Measurements from ENCODE around the gene KTN1.

Gene KTN1

DNA sequence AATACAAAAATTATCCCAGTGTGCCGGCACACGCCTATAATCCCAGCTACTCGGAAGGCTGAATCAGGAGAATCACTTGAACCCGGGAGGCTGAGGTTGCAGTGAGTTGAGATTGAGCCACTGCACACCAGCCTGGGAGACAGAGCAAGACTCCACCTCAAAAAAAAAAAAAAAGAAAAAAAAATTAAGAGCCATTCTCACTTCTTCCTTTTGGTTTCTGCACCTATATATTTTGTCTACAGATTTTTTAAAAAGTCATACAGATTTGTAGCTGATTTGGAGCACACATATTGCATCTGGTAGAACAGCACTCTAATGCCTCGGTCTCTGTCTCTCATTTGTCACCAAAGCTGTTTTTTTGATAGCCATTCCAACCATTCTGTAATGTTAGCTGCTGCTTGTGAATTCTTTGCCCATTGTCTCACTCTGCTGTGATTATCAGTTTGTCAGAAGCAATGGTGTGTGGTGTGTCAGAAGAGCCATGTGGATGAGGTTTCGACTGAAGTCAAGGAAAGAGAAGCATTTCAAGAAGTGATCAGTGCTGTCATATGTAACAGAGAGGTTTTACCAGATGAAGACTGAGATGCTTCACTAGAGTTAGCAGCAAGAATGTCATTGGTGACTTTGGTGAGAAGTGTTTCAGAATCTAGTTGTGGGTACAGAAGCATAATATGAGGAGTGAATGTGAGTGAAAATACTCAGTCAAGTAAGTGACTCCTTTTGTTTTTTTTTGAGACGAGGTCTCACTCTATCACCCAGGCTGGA lies 8.7 kb upstream of the KTN1 start:
- no peak for DNase-seq (ENCODE audit: low read depth in 2 of 2)

DNA sequence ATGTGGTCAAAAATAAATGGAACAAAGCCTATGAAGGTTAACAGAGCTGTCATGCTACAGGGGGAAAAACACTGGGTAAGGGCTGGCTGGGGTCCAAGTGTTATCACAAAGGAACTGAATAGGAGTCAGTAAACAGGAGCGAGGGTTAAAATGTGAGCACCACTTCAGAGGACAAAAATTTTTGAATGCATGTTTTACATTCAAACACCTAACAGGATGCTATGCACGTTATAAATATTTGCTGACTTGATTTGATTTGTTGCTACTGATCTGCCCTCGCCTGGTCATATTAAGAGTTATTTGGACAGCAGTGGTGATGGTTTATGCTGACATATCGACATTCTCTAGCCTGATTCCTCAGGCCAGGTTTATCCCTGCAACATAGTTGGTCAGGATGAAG lies 7.4 kb upstream of the KTN1 start:
- DNase-seq (ENCODE audit: low read depth in 2 of 2): no peak

DNA sequence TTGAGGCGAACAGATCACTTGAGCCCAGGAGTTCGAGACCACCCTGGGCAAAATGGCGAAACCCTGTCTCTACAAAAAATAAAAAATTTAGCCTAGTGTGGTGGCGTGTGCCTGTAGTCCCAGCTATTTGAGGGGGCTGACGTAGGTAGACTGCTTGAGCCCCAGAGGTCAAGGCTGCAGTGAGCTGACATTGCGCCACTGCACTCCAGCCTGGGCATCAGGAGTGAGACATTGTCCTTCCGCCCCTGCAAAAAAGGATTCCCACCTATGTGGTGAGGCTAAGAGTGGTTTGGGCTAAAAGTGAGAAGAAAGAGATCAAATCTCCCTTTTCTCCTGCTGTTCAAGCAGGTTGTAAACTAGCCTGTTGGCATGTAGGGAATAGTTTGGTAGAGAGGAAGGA lies 5.0 kb upstream of the KTN1 start:
- no peak for DNase-seq (ENCODE audit: low read depth in 2 of 2)

DNA sequence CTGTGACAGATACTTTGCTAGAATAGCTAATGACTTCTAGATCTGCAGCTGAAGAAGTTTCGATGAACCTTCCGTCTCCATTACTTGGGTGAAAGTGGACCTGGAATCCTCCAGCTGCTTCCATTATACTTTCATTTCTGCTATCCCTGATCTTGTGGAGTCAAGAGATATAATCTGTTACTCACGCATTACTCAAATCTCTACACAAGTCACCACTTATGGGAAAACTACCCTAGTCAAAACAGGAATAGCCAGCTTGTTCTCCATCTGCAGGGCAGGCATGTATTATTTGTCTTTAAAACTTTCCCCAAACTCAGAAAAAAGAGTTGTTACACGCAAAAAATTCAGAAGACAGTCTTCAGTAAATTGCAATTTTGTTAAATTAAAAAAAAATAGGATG lies 2.8 kb upstream of the KTN1 start:
- no peak for DNase-seq (ENCODE audit: low read depth in 2 of 2)

DNA sequence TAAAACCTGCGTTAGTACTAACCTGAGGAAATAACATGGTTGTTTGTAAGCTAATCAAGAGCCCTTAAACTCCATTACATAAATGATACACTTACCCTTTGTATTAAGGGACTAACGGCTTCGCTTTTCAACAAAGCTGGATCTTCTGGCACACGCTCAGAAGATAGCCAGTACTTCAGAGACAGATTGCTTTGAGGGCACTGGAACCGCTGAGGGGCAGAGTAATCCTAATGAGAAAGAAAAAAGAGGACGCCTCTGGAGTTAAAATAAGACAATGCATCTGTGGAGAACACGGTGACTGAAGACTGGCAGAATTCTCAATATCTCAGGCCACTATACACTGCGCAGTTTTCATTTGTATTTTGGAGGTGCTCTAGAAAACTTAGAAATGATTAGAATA lies 1.5 kb upstream of the KTN1 start:
- DNase-seq (ENCODE audit: low read depth in 2 of 2): no peak

DNA sequence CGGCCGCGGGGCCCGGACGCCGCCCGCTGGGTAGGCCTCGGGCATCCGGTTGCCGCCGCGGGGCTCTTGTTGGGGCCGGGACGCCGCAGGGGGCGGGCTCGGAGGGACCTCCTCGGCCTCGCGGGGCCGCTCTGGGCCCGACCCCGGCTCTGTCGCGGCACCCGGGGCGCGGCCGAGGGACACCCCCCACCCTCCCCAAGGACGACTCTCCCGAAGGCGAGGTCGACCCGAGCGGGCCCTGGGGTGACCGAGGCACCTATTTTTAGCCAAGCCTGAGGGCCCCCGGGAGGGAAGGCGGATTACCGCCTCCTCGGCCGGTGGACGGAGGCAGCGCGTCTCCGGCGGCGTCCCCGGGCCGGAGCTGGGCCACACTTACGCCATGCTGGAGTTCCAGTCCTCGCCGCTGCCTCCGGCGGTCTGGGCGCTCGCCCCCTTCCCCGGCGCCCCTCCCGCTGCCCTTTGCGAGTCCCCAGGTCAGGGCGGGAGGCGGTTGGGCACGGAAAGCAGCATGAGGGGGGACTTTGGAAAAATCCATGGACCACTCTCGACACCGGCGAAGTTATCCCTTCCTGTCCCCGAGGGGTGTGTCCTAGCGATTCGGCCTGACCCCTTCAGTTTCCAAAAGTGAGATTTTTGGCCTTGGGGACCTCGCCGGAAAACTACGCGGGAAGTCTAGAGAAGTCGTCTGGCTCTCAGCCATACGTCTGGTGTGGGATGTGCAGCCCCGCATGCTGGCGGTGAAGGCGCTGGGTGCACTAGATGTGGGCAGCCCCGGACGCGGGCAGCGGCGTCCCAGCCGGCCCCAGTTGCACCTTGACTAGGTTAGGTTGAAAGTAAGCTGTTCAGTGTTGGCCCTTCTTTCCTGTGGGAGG lies 699 bp downstream of the KTN1 start:
- DNase-seq (ENCODE audit: low read depth in 2 of 2): peak; percentile 17 to 50

DNA sequence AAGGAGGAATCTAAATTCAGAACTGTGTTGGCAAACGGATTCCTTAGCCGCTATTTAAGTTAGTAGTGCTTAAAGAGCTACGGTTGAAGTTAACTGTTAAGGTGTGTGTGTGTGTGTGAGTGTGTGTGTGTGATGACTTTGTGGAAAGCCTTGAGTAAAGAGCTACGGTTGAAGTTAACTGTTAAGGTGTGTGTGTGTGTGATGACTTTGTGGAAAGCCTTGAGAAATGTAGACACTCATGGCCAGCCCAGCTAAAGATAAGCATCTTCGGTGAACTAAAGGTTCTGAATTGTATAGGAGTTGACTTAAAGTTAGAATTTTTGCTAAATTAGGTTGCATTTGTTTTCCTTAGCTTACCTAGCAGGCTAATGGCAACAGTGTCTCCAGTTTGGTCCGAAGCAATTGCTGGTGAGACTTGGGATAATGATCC lies 1.4 kb downstream of the KTN1 start:
- DNase-seq (ENCODE audit: low read depth in 2 of 2): no peak

DNA sequence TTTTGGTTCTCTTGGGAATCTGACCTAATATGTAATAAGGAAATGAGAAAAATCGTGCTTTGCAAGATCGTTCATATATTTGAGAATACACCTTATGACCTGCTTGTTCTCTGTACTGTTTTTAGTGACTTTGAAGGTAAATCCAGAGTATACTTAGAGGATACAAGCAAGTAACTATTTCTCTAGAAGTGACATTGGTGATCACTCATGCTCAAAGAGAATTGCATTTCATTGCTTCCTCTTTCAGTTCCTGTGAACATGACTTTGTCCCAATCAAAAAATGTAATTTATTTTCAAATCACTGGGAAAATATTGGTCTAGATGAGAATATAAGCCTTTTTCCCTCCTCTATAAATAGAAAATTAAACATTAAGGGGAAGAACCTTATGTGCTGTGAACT lies 2.7 kb downstream of the KTN1 start:
- DNase-seq (ENCODE audit: low read depth in 2 of 2): no peak

DNA sequence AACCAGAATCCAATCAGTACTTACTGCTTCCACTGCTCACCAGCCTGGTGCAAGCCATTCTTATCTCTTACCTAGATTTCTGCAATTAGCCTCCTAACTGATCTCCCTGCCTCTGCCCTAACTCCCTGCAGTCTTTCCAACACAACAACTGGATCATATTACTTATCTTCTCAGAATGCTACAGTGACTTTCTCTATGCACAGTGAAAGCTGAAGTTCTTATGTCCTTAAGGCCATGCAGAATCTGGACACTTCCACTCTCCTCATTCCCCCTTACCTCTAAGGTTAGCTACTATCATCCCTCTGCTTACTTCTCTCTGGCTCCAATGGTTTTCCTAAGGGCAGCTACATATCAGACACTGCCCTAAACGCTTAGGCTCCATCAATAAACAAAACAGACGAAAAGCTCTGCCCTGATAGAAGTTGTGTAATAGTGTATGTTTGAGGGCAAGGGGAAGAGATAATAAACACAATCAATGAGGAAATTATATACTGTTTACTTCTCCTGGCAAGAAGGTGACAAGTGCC lies 4.0 kb downstream of the KTN1 start:
- no peak for DNase-seq (ENCODE audit: low read depth in 2 of 2)

DNA sequence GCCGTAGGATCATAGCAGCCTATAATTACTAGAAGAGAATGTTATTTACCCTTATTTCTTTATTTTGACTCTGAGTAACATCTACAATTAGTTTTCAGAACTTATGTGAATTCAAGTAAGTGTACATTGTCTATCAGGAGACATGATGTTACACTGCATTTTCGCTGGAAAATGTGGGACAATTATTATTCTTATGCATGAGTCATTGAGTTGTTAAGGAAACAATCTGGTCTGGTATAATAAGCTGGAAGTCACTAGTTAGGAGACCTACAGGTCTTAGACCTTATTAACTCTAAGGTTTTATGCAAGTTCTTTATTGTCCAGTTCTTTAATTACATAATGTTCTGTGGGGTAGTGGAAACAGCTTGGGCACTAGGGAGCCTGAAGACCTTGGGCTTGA lies 5.8 kb downstream of the KTN1 start:
- no peak for DNase-seq (ENCODE audit: low read depth in 2 of 2)

DNA sequence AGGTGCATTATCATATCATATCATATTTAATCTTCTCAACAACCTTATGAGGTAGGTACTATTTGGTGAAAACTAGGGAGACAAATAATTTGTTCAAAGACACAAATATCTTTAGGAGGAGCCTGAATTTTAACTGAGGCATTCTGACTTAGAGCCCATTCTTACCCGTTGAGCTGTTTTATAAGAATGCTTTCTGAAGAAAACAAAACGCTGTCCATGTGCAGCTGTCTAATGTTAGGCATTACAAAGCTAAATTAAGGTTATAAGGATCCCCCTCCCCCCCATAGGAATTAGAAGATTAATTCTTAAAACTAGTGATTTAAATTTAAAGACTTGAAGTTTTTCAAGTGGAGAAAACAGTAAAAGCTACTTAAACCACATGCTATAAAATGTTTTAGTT lies 6.4 kb downstream of the KTN1 start:
- no peak for DNase-seq (ENCODE audit: low read depth in 2 of 2)

DNA sequence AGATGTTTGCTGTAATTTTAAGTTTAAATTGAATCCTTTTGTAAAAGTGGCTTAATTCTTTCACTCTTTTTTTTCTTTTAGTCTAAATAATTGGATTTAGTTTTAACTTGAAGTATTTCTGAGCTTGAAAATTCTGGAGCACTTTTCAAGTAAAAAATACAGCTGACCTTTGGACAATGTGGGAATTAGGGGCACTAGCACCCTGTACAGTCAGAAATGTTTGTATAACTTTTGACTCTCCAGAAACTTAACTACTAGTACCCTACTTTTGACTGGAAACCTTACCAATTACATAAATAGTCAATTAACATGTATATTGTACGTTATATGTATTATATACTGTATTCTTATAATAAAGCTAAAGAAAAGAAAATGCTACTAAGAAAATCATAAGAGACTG lies 7.8 kb downstream of the KTN1 start:
- DNase-seq (ENCODE audit: low read depth in 2 of 2): no peak

DNA sequence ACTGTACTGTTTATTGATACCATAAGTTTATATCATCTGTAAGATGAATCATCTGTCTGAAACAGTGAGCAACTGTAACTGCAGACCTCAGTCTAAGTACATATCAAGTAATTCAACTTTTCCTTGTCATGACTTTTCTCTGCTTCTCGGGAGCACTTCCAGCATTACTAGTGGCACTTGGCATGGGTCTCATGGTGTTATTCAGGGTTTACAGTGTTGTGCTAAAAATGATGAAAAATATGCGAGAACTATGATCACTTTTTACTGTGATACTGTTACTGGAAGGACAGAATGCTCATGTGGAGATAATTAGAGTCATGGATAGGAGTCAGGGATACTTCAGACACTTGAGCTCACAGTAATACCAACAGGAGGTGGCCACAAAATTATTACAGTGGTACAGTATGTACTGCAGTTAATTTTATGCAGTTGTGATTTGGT lies 8.3 kb downstream of the KTN1 start:
- no peak for DNase-seq (ENCODE audit: low read depth in 2 of 2)

DNA sequence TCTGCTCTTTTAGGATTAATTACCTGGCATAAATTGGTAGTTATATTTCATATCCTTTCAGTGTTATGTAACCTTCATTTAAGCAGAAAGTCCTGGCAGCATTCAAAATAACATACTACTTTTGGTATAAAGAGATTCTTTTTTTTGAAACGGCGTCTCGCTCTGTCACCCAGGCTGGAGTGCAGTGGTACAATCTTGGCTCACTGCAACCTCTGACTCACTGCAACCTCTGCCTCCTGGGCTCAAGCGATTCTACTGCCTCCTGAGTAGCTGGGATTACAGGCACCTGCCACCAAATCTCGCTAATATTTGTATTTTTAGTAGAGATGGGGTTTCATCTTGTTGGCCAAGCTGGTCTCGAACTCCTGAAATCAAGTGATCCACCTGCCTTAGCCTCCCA lies 9.2 kb downstream of the KTN1 start:
- DNase-seq (ENCODE audit: low read depth in 2 of 2): no peak

DNA sequence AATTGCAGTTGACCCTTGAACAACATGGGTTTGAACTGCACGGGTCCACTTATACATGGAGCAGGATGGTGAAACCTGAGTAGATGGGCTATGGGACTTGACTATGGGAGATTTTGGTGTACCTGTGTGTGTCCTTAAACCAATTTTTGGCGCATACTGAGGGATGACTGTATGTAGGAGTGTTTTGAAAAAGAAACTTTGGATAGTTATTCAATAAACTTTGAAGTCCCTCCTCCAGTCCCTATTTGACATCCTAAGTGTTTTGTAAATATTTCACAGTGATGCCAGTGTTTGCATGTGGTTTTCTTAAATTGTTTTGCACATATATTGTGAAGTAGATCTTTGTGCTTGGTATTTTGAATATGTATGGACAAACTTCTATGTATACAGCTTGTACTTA lies 12.4 kb downstream of the KTN1 start:
- no peak for DNase-seq (ENCODE audit: low read depth in 2 of 2)

DNA sequence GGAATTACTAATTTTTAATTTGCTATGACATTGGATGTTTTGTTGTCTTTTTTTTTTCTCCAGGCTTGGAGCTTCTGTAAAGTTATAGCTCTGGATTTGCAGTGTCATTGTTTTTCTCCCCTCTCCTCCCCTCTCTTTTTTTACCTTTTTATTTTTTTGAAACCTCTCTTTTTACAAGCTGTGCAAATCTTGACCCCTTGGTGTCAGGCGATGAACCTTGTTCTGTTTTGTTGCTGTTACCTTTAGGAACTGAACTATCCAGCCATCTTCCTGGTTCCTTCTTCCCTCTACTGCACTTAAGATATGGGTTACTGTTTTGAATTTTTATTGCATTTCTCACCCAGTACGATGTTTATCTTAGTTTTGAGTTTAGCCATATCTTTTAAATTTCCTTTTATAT lies 13.7 kb downstream of the KTN1 start:
- DNase-seq (ENCODE audit: low read depth in 2 of 2): no peak

DNA sequence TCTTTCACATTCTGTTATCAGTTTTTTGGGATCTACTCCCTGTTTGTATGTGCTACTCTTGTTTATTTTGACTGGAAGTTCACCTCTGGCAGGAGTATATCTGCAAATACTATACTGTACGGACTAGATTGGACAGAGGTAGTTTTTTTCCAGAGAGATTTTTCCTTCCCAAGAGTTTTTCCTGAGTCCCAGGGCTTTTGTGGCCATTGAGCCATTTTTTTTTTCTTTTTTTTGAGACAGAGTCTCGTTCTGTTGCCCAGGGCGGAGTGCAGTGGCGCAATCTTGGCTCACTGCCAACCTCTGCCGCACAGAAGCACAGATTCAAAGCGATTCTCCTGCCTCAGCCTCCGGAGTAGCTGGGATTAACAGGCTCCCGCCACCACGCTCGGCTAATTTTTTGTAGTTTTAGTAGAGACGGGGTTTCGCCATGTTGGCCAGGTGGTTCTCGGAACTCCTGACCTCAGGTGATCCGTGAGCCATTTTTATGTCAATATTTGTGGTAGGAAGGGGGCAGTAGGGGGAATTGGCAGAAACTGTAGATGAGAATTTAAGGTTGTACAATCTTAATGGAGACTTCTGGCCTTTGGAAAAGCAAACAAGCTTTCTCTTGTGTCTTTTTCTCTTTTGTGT lies 19.4 kb downstream of the KTN1 start:
- DNase-seq (ENCODE audit: low read depth in 2 of 2): no peak

DNA sequence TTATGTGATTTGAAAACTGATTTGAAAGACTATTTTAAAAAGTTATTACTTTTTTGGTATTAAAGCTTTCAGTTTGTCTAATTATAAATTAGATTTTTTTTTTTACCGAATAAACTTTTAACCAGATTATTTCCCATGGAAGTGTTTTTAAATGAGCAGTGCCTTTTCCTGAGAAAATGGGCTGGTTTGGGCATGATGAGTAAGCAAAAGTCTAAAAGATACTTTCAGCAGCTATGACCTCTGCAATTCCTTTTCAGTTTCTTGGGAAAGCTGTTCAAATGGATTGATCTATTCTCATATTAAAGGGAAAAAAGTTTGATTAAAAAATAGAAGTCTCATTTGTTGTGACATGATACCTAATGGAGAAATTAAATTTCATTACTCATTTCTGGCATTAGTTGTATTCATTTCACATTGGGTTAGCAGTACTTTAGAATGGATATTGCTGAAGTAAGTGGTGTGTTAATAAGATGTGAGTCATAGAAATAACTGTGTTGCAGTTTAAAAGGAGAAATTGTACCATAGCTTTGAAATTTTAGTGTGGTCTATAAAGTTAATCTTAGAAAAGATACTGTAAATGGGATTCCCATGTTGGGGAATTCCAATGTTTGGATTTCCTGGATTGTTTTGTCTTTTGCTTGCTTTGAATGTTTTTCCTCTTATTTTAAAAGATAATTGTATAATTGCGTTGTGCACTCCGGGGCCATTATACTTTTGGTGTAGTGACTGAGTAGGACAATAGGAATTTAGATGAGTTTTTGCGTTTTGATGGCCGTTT lies 21.0 kb downstream of the KTN1 start:
- DNase-seq (ENCODE audit: low read depth in 2 of 2): no peak

DNA sequence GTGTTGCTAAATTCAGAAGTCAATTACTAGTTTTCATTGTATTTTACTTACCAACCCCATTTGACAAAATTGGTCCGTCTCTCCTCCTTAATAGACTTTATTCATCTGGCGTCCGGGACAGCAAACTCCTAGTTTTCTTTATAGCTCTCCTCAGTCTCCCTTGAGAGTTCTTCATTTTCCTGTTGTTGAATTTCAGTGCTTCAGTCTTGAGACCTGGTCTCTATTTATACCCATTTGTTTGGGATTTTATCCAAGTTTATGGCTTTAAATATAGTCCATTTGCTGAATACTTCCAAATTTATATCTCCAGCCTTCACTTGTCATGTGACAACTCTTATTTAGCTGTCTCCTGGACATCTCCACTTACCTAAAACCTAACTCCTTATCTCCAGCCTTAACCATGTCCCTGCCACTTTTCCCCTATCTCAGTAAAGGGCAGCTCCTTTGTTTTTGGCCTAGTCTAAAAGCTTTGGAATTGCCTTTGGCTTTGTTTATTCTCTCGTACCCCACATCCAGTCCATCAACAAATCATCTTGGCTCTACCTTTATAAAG lies 23.5 kb downstream of the KTN1 start:
- DNase-seq (ENCODE audit: low read depth in 2 of 2): no peak

DNA sequence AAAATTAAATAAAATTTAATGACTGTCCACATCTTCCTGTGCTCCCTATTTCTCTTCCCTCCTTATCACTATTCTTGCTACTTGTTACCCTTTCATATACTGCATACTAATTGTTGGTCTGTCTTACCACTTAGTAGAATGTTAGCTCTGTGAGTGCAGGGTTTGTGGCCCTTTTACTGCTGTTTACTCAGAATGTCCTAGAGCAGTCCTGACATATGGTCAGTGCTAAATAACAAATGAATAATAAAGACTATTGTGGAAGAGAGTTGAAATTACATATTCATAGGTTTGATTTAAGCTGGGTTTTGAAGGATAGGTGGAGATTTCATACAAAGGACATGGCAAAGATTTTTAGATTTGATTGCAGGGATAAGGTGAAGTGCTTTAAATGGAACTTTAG lies 24.5 kb downstream of the KTN1 start:
- DNase-seq (ENCODE audit: low read depth in 2 of 2): no peak

DNA sequence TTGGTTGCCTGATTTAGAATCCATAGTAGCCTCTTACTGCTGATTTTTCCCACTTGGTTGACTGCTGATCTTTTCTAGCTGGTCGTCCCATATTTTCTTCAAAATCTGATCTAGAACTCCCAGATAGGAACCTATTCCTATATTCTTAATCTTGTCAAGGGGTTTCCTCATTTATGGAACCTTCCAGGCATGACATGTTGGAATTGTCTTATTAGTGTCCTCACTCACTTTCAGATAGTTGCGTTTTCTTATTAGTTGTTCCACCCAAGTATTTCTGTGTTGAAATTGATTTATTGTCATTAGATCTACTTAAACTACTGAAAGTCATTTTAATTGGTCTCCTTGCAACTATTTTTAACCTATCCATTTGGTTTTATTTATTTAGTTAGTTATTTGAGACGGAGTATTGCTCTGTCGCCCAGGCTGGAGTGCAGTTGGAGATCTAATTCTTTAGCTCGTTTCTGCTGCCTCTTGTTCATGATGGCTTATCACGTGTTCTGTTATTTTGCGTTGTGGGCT lies 25.0 kb downstream of the KTN1 start:
- DNase-seq (ENCODE audit: low read depth in 2 of 2): no peak

Measured in stimulated activated CD4-positive, alpha-beta T cell treated with anti-CD3 and anti-CD28 coated beads, Interleukin-1b, Interleukin-23, amount 100 ng/mL, for 4 hours (primary cell).